SKM-1 (cell line): ENCODE data around the gene CAMK2D.
"Not testable (repeated sequence)": the region's sequence is repeated elsewhere in the genome, so short reads cannot be mapped to it uniquely, and the experiment has no call there.

Source experiments
- DNase-seq: peaks from one replicate; lab custom pipeline; 2025; ENCODE audit not compliant: unreplicated experiment; lab: John Stamatoyannopoulos, UW

Gene CAMK2D

DNA sequence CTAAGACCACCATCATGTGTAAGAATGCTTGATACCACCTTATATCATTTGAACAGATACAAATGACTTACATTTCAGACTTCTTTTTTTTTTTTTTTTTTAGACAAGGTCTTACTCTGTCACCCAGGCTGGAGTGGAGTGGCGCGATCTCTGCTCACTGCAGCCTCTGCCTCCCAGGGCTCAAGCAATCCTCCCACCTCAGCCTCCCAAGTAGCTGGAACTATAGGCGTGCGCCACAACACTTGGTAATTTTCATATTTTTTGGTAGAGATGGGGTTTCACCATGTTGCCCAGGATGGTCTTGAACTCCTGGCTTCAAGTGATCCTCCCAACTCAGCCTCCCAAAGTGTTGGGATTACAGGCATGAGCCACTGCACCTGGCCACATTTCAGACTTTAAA lies 76.4 kb downstream of the CAMK2D start:
- DNase-seq, result not testable (repeated sequence)

- no peak for DNase-seq
Observed at GRCh38 chr4:113684534-113685091, 76.9 kb downstream of the CAMK2D start.

GRCh38 chr4:113682730-113683537 lies 78.6 kb downstream of the CAMK2D start:
- DNase-seq, result no peak

DNA sequence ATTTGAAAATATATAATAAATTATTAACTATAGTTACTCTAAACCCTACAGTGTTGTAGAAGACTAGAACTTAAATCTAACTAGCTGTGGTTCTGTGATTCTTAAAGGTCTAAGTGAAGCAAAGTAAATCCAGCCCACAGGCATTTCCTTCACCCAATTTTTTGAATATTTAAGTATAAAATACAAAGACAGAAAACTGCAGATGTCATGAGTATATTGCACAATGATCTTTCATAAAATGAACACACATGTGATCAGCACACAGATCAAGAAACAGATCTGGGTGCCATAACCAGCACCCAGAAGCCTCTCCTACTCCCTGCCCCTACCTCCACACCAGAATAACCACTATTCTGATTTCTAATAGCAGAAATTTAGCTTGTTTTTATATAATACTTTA lies 82.9 kb downstream of the CAMK2D start:
- DNase-seq, result no peak

GRCh38 chr4:113677325-113677724 lies 84.2 kb downstream of the CAMK2D start:
- DNase-seq, result no peak

DNA sequence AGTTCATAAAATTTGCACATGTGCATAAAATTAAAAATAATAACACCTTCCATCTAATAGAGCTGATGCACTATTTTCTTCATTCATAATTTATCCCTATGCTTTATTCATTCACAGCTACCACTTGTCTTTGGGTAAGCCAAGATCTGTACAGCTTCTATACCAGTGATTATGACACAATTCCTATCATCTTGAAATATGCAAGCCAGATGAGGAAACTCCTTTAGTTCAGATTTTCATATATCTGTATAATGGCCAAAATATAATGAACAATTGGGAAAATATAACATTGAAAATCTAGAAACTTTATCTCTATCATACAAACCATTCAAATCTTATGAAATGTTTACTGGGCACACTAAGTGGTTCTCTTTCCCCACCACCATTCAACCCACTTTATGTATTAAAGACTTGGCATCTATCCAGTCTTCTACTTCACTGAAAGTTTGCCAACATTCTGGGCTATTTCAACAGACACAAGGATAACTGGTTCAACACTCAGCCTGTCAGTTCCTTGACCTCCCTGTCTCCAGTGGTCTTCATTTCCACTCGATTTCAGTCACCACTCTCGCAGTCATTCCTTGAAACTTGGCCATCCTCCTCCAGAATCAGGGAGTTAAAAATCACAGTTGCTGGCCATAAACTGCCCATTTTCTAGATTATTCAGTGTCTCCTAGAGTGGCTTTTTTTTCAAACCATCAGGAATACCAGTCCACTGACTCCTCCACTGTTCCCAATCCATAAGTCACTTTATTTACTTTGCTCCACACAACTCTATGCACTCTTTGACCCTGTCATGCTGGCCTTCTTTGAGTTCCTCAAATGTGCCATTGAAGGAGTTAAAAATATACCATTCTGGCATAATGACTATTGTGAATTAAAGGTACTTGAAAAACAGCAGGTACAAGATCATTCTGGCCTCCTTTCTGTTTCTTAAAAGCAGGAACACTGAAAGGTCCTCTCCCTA lies 85.5 kb downstream of the CAMK2D start:
- DNase-seq, result no peak

GRCh38 chr4:113674733-113675132 lies 86.8 kb downstream of the CAMK2D start:
- no peak for DNase-seq

DNA sequence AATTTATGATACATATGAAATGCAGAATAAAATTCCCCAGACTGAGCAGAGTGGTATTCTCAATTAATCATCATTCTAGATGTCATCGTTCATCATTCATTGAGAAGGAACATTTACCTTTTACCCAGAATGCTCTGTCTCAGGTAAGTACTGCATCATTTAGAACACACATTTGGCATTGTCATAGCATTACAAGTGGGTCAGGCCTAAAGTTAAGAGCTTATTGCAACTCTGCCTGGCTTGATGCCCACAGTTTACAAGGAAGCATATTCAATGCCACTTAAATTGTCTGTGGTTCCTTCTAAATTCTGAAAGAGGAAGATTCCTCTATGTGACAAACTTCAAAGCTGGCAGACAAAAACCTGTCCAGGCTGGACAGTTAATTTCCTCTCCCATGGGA lies 87.3 kb downstream of the CAMK2D start:
- no peak for DNase-seq

- DNase-seq, result no peak
Observed at GRCh38 chr4:113673450-113673849, 88.1 kb downstream of the CAMK2D start.

GRCh38 chr4:113666386-113667114 lies 95.0 kb downstream of the CAMK2D start:
- no peak for DNase-seq

GRCh38 chr4:113665036-113665435 lies 96.5 kb downstream of the CAMK2D start:
- DNase-seq, result no peak

DNA sequence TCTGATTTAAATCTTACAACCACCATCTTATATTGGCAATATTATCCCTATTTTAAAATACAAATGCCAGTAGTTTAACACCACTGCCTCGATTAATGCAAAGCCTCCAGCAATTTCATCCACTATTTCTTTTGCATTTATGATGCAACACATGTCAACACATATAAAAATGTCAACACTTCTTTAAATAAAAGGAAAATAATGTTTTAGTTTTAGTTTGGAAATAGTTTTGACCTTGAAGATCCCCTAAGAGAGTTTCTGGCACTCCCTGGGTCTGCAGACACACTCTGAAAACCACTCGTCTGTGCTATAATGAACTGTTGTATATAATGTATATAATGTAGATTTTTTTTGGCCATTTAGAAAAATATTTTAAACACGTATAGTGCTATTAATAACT lies 99.0 kb downstream of the CAMK2D start:
- DNase-seq, result no peak

DNA sequence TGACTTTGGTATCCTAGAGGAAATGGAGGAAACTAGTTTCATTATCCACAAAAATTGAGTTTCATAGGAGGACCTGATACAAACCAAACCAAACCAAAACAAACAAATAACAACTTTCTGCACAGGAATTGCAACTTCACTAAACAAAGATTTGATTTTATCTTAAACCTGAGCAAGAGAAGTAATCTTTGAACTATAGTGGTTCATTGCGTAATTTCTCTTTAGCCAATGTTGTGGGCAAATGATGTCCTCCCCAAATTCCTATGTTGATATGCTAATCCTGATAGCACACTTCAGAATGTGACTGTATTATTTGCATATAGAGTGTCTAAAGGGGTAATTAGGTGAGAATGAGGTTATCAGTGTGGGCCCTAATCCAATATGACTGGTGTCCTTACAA lies 102.4 kb downstream of the CAMK2D start:
- DNase-seq, result no peak

DNA sequence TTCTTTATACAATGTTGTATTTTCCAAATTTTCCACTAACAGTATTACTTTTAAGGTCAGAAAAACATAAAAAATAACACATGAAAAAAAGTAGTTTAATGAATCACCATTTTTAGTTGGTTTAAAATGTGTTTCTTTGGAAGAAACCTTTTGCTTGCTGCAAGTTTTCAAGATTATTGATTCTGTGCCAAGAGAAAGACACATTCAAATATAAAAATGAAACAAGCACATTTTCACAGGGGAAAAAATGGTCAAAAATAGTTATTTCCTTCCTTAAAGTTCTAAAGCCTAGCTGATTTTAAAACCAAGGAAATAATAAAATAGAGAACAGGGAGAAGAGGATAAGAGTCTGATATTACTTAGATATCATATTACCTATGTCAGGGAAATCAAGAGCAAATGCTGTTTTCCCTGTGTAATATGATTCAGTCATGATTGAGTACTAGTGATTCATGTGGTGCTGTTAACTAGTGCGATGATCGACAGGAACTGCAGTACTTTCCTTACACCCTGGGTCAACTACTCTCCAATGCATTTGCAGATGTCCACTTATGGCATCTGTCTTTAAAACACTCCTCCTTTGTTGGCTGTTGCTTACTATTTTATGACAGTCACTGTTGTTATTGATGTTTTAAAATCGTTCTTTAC lies 103.8 kb downstream of the CAMK2D start:
- DNase-seq, result no peak

DNA sequence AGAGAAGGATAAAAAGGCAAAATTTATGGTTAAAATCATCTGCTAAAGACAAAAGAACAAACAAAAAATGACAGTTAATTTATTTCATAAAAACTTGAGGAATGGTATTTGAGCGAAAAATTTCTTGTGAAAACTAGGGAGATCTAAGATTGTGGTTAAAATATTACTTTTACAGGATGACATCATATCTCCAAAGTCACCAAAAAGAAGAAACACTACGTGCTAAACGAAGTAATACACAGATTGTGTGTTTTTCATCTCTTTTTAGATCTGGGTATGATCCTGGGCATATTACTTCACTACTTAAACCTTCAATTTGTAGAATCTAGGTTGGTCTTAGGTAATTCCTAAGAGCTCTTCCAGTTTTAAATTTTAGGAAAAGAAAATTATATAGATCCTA lies 107.7 kb downstream of the CAMK2D start:
- DNase-seq, result no peak

DNA sequence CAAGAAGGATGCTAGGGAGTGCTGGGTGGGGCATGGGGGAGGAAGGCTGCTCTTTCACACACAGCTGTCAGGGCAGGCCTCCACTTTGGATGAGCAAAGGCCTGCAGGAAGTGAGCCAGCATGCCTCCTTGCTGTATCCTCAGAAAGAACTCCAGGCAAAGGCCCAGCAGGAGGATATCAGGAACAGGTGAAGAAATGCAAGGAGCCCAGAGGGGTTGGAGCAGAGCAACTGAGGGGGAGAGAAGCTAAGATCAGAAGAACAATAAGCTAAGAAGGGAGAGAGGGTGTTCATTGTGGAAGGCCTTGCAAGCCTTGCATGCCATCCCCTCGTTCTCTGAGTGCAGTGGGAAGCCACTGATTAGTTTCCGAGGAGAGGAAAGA lies 115.1 kb downstream of the CAMK2D start:
- DNase-seq, result no peak

GRCh38 chr4:113645771-113646441 lies 115.6 kb downstream of the CAMK2D start:
- DNase-seq, result no peak

DNA sequence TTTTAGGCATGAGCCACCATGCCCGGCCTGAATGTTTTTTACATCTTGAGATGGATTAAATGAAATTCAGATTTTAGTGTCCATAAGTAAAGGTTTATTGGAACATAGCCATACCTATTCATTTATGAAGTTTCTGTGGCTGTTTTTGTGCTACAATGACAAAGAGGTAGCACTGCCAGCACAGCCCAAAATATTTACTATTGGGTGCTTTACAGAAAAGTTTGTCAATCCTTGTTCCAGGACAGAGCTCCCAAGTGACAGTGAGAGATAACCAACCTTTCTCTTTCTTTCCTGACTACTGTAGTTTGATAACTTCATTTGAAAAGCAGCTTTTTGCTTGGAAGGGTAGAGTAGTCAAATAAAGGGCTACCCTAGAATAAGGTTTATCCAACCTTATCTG lies 116.2 kb downstream of the CAMK2D start:
- no peak for DNase-seq

GRCh38 chr4:113644398-113644797 lies 117.1 kb downstream of the CAMK2D start:
- no peak for DNase-seq

DNA sequence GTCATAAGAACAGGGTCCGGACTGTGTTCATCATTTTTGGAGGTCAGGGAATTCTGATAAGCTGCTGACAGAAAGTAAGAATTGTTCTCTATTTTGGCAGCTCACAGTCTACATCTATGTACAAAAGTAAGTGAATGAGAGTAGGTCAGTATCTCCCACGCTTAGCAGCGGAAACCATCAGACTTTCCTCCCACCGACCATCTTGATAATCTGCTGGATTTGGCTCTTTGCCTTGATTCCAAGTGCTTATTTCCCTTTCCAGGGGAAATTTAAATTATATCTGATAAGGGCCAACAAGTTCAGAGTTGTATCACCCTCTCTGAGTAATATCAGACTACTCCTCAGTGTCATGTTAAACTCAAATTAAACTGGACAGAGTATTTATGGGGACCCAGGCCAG lies 118.0 kb downstream of the CAMK2D start:
- DNase-seq, result no peak
